ENCODE data around the gene HDHD5.
"Not testable (repeated sequence)": the region's sequence is repeated elsewhere in the genome, so short reads cannot be mapped to it uniquely, and the experiment has no call there.

The HDHD5 gene

DNA sequence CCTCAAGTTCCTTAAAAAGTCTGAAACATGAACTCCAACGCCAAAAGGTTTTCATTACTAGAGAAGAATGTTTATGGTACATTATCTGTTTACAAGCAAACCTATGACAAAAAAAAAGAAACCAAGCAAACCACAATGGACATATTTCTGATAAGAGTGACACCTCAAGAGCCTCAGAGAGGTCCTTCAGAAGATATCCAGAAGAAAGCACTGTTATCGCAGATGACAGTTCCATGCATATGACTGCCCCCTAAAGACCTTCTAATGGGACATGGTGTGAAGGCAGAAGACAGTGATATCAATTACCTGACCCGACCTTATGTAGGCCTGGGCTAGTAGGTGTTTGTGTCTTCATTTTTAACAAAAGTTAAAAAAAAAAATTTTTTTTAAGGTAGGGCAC, 3.1 kb downstream of the HDHD5 start:
- DNase-seq (ENCODE audit: low spot score), result no peak

DNA sequence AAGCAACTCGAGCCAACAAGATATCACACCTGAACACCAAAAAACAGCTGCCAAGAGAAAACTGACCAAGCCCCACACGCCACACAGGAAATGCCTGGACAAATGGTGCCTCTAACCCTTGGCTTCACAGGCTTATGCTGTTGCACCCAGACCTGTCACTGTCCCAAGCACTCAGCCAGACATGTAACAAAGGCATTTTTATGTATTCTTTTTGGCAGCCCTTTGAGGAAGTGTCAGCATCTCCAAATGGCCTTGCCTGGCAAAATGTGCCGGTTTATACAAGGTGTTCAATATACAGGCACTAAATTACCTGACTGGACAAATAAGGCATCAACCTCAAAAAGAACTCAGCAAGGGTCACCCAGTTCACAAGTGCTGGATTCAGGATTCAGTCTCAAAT, 6.1 kb downstream of the HDHD5 start:
- DNase-seq (ENCODE audit: low spot score), result no peak

DNA sequence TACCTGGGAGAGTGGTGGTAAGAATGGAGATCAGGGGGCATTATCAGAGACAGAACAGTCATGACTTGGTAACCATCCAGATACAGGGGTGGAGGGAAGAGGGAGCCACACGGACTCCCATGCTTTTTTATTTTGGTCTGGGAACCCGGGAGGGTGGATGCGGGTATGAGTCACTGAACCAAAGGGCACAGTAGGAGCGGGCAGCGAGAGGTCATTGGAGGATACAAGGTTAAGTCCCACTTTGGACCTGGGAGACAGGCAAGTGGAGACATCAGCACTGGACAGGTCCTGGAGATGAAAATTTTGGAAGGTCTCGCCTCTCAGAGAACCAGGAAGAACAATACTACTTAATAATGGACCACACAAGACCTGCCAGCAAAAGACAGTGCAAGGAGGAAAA, 6.7 kb downstream of the HDHD5 start:
- DNase-seq (ENCODE audit: low spot score), result no peak

DNA sequence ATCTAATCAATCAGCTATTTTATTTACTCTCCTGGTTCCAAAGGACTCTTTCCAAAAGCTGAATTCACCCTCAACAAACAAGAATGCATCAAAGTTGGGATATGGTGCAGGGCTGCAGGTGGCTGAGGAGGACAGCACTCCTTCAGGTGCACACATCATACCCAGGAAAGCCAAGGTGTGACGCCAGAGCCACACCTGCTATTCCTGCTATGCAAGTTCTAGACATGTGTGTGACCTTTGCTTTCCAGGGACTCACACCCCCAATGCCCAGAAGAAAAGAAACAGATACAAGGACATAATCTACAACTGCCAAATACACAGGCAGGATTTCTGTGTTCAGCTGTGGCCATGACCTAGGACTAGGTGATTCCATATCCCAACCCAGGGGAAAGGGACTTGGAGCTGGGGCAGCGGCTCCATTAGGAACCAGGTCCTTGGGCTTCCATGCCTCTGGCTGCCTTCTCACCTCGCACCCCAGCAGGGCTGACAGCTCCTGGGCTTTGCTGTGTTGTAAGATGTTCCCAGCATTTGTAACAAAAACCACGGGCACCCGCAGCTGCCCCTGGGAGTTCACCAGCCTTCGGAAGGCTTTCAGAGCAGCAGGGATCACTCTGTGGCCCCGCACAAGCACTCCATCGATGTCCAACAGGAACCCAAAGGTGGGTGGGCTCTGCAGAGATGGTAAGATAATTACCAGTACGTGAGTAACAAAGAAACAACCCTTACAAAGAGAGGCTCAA, 9.8 kb downstream of the HDHD5 start:
- no peak for DNase-seq (ENCODE audit: low spot score)

DNA sequence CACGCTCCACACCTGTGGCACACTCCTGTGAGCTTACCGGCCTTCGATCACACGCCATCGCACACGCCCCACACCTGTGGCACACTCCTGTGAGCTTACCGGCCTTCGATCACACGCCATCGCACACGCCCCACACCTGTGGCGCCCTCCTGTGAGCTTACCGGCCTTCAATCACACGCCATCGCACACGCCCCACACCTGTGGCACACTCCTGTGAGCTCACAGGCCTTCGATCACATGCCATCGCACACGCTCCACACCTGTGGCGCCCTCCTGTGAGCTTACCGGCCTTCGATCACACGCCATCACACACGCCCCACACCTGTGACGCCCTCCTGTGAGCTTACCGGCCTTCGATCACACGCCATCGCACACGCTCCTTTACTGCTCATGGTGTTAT, 11.6 kb downstream of the HDHD5 start:
- not testable (repeated sequence) for DNase-seq (ENCODE audit: low spot score)

DNA sequence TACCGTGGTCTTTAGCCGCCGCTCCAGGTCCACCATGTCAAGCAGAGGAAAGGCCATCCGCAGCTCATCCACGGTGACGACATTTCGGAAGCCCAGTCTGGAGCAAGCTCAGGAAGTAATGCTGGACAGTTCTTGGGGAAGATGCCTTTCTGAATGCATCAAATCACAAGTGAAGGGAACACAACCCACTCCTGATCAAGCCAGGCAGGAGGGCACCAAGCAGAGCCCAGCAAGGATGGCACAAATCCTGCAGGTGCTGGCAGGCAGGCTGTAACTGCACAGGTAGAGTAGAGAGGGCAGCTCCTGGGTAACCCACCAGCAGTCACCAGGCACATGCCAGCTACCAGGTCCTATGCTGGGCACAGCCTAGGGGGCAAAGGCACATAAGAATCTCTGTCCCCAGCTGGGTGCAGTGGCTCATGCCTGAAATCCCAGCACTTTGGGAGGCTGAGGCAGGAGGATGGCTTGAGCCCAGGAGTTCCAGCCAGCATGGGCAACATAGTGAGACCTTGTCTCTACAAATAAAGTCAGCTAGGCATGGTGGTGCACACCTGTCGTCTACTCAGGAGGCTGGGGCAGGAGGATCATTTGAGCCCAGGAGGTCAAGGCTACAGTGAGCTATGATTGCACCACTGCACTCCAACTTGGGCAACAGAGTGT, 13.9 kb downstream of the HDHD5 start:
- DNase-seq (ENCODE audit: low spot score), result no peak

DNA sequence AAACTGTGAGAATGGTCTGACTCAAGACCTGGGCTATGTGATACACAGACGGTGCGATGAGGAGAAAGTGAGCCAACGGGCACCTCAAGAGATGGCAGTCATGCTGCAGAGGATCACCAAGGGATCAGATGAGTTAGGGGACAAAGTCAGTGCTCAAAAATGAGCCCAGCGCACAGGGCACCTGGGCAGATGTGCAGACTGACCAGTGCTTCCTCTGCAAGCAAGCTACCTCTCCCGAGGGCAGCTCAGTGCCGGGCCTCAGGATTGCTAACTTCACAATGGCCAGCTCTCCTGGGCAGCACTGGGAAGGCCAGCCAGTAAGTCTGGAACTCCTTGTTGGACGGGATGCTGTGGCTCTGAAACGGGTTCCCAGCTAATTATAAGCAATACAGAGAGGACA, 15.3 kb downstream of the HDHD5 start:
- DNase-seq (ENCODE audit: low spot score), result no peak

DNA sequence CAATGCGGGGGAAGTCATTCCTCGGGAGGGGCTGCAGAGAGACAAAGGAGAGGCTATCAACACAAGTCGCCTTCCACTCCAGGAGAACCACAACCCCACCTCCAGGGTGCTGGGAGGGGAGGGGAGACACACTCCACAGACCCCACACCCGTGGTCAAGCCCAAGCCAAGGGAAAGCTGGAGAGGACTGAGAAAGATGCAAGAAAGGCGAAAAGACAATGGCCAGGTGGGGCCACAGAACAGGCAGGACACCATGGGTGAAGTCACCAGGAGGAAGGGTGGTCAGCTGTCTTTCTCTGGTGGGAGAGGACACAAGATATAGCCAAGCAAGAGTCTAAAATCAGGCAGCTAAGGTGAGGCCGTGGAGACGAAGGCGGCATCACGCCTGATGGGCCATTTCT, 16.0 kb downstream of the HDHD5 start:
- no peak for DNase-seq (ENCODE audit: low spot score)

DNA sequence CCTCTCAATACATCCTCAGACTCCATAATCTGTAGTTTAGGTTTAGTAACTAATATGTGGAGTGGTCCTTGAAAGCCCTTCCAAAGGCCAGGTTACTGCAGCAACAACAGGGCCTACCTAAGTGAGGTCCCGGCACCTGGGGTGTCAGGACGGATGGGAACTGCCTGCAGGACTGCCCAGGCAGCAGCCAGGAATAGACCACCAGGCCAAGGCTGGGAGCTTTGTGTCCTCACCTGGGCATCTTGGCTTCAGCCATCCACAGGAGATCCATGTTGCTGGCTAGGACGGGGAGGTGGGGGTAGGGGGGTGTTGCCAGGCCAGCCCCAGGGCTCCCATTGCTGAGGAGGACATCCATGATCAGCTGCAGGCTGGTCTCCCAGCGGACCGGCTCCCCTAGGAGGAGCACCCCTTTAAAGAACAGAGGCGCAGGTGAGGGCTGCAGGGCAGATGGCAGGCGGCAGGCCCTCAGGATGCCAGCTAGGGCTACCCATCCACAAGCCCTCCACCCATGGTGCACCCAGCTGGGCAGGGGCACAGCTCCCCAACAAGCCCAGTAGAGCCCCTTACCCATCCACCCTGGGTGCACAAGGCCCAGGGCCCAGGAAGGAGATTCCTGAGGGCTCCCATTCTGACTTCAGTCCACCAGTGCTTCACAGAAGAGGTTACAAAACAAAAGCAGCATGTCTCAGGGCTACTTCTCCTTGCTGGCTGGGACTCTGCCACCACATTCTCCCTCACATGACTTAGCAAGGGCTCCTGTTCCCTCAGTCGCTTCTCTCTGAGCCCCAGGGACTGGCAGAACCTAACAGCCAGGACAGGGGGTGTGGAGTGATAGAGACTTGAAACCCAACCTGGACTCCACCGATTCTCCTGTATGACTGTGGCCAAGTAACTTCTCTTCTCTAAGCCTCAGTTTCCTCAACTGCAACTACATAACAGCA, 18.0 kb downstream of the HDHD5 start:
- DNase-seq (ENCODE audit: low spot score), result no peak

DNA sequence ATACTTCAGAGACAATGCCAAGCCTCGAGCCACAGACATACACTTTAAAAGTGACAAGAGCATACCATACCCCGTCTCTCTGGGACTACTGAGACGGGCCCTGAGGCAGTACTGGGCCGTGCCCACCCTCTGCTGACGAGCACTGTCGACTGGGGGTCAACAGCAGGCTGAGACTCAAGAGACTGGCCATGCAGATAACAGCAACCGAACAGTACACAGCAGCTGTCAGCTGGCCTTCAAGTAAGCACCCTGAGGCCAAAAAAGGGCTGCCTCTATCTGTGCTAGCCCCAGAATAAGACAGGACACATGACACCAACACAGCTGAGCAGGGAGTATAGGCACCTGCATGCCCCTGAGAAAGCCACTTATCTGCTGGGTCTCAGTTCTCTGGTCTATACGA, 19.1 kb downstream of the HDHD5 start:
- no peak for DNase-seq (ENCODE audit: low spot score)

DNA sequence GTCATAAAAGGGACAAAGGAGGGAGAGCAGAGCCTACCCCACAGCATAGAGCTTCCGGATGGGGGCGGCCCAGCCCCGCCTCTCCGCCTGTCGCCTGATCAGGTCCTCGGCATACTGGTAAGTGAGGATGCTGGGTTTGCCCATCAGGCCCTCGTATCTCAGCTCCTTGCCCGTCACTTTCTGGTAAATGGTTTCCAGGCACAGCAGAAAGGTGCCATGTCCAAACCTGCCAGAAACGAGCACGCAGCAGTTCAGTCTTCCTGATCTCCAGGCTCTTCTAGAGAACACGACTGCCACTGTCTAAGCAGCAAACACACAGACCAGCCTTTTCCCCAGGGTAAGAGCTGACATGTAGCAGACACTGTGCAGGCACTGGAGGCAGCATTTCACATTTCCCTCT, 20.6 kb downstream of the HDHD5 start:
- no peak for DNase-seq (ENCODE audit: low spot score)

DNA sequence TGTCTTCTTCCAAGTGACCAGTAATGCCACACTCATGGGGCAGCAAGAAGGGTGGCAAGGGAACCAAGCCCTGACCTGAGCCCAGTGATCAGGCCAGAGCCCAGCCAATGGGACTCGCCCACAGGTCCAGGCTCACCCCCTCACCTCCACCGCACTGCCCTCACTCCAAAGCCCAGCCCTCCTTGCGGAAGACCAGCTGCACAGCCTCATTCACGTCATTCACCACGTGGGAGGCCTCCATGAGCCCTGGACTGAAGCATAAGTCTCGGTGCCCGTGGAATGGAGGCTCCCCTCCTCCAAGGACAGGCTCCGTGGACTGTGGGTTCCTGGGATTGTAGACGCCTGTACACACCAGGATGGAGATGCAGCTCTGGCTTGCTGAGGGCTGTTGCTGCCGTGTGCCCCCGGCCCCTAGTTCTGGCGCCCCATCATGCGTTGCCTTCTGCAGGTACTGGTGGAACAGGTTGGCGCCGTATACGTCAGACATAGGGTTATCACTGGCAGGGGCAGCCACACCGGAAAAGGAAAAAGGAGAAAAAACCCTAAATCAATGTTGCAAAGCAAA, 21.1 kb downstream of the HDHD5 start:
- DNase-seq (ENCODE audit: low spot score), result no peak

DNA sequence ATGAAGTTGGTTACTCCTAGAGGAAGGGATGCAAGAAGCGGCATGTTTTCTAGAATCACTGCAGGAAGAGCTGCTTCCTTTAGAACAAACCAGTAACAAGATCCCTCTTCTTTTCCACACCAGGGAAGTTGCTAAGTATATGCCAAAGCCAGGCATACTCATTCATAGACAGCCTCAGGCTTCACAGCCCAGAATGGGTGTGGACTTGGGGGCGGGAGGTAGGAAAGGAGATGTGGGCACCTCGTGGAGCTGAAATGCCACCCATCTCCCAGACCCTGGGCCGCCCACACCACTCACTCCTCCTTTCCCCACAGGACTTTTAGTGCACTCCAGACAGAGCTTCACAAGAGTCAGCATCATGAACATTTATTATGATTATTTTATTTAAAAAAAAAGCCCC, 21.9 kb downstream of the HDHD5 start:
- no peak for DNase-seq (ENCODE audit: low spot score)

DNA sequence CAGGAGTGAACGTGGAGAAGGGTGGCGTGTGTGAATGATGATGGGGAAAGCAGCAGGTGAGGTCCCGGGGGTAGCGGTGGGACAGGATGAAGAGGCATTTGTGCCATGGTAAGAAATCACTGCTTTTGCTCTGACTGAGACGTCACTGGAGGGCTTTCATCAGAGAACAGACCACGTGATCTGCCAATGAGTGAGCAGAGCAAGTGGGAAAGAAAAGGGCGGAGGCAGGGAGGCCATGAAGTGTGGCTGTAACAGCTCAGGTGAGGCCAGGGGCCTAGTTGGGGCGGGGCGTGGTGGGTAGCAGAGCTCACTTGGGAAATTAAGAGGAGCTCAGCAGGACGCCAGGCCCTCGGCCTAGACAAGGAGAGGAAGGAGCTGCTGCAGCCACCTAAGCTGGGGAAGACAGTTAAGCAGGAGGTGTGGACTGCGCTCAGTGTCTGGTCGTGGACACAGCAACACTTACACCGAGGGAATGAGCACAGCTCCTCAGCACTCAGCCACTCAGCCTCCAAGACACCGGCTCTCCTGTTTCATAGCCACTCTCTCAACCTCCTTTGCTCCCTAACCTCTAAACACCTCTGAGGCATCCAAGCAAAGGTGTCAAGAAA, 23.8 kb downstream of the HDHD5 start:
- no peak for DNase-seq (ENCODE audit: low spot score)

DNA sequence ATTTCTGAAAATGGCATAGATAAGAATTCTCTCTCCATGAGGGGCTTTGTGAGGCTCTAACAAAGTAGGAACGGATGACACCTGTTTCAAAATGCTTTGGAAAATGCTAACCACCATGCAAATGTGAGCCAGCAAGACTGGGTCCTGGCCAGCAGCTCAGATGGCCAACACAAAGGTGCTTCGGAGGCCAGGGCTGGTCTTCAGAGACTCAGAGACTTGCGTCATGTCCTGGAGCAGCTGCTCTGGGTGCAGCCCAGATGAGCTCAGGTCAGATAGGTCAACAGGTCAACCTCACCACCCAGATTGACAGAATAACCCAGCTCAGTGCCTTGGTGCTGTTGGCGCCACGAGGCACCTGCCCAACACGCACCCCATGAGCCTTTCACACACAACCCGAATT, 25.9 kb downstream of the HDHD5 start:
- no peak for DNase-seq (ENCODE audit: low spot score)

DNA sequence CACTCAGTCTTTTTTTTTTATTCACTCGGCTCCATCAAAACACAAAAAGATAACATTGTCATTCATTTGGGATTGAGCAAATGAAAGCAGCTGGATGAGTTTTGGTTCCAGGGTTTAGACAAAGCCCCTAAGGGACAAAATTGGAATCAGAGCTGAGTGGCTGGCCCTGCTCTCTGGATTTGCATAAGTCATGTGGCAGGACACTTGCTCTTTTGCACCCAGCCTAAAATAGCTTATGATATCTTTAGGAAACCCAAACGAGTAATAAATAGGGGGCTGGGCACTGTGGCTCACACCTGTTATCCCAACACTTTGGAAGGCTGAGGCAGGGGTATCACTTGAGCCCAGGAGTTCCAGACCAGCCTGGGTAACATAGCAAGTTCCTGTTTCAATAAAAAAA, 27.0 kb downstream of the HDHD5 start:
- DNase-seq (ENCODE audit: low spot score), result no peak

DNA sequence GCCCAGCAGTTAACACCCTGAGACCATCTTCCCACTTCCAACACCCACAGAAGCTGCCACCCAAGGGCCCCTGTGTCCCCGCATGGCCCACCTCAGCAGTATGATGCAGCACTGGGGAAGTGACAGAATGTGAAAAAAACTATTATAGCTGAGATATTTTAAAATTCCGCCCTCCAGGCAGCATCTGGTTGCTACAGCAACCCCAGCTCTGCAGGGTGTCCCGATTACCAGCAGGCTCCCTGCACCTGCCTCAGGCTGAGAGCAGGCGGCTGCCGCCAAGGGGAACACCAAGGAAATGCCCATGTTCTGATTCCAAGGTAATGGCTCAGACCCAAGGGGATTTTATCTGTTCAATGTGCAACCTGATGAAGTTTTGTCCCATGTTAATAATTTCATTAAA, 27.4 kb downstream of the HDHD5 start:
- DNase-seq (ENCODE audit: low spot score), result no peak

DNA sequence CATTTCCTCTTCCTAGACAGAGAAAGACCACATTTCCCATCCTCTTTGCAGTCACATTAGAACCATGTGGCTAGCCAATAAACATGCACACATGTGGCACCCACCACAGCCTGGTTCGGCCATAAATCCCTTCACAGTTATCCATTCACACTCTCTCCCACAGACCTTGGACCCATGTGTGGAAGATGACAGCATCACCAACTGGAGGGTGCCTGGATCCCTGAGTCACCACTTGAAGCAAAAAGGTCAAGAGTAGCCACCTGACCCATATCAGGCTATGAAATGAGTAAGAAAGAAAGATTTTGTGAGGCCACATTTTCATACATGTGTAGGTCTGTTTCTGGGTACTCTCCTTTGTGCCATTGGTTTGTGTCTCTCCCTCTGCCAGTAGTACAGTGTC, 28.9 kb downstream of the HDHD5 start:
- no peak for DNase-seq (ENCODE audit: low spot score)

DNA sequence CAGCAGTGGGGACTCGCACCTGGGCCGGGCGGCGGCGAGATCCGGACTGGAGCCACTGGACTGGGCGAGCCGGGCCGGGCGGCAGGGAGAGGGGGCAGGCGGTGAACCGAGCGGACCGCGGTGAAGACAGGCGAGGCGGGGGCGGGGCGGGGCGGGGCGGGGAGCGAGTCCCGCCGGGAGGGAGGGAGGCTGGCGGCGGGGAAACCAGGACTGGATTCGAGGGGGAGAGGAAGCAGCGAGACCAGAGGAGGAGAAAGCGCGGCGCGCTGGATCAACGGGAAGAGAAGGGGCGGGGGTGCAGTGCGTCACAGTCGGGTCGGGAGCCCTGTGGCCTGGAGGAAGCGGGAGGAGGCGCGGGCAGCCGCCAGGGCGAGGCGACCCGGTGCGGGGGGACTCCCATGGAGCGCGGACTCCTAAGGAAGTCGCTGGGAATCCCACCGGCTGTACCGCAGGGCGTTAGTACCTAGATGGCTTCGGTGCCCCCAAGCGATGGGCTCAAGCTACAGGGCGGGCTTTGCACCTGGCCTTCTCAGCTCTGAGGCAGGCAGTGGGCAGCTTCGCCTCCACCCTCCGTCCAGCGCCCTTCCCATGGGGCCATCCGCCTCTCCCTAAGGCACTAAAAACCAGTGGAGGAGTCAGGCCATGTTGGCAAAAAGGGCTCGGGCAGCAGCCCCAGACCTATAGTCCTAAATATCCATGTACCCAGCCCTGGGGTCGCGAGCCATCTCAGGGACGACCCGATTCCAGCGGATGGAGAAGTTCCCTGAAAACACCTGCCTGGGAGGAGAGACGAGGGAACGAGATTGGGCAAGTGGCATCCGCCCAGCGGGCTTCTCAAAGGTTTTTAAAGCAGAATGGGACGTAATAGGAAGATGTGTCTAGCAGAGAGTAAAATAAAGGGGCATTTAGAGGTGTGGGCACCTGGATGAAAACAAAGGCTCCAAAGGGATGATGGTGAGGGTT, 37.6 kb downstream of the HDHD5 start, which contains the start of gene TMEM121B:
Gene TMEM121B, minus strand, starts transcription at position 128 of the 963 bp plus-strand sequence. CDS start 233 bp downstream, outside the sequence.
- DNase-seq (ENCODE audit: low spot score), result peak; percentile 86

DNA sequence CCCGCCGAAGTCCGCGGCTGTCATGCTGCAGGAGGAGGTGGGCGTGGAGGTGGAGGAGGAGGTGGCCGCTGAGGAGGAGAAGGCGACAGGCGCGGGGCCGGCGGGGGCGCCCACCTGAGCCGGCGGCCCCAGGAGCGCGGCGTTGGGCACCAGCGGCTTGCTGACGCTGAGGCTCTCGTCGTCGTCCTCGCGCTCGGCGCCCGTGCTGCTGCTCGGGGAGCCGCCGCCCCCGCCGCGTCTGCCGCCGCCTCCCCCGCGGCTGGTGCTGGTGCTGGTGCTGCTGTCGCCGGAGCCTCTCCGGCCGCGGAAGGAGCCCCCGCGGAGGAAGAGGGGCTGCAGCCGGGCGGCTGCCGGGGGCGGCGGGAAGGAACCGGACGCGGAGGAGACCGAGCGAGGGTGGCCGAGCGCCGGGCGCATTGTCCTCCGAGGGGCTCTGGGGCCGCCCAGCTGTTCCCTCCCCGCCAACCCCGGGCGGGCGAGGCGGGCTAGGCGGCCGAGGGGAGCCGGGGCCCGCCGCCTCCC, 38.3 kb downstream of the HDHD5 start:
- peak; percentile 10 for DNase-seq (ENCODE audit: low spot score)

Measured in cerebellar cortex (tissue), 1 donor.